Globus pallidus (tissue), 1 donor: ENCODE data around the gene PJA1.

ENCODE experiments used
- DNase-seq: peaks from one replicate; pipeline ENCODE4 v3.0.0-alpha.2; 2015; ENCODE audit warnings: low spot score

The PJA1 gene

GRCh38 chrX:69165087-69165651, at the start of gene PJA1:
TSS of gene PJA1 (minus strand) at chrX:69165453. CDS start at chrX:69163073, 2,380 bp downstream.
- DNase-seq: peak; percentile 76

- no peak for DNase-seq
Observed at GRCh38 chrX:69214463-69214862, 49.2 kb upstream of the PJA1 start.

DNA sequence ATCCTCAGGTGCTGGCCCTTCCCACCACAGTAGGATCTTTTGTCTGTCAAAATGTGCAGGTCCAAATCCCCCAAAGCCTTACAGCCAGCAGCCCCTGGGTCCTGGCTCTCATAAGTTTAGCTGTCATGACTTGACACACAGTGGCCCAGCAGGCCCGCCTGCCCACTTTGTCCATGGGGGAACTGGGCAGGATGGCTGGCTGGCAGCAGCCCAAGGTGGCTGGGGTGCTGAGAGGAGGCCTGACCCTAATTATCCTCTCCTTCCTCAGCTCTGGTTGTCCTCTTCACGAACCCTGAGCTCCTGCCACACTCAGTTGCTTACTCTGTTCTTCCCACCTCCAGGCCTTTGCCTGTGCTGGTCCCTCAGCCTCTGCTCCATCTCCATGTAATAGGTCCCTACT, 46.4 kb upstream of the PJA1 start:
- DNase-seq: no peak

DNA sequence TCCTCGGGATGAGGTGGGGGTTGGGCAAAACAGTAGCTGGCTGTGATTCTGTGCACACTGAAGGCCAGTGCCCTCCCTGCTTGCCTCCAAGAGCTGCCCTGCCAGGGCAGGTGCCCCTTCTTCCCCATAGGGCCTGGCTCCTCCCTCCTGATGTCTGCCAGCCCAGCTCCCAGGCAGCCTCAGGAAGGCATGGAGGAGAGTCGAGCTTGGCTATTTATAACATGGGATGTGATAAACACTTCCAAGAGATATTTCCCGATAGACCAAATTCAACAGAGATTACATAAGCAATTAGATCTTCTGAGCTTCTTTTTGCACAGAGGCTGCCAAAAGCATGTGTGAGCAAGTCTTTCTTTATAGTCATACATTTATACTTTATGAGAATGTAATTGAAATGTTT, 45.3 kb upstream of the PJA1 start:
- no peak for DNase-seq

GRCh38 chrX:69207216-69207615, 42.0 kb upstream of the PJA1 start:
- no peak for DNase-seq

DNA sequence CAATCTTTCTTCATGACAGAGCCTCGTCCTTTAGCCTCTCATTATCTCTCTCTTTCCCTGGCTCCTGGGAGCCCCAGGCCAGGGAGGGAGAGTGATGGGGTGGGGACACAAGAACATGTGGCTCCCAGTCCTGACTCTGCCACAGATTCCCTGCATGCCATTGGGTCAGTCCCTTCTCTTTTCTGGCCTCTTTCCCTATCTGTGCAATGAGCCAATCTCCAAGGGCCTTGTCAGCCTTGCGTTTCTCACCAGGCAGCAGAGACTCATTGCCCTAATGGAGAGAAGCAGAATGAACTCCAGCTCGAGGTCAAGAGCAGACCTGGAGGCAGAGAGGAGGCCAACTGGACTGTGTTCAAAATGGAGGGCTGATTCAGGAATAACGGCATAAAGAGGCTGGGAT, 38.4 kb upstream of the PJA1 start:
- DNase-seq: no peak

- DNase-seq: no peak
Observed at GRCh38 chrX:69197690-69198089, 32.4 kb upstream of the PJA1 start.

DNA sequence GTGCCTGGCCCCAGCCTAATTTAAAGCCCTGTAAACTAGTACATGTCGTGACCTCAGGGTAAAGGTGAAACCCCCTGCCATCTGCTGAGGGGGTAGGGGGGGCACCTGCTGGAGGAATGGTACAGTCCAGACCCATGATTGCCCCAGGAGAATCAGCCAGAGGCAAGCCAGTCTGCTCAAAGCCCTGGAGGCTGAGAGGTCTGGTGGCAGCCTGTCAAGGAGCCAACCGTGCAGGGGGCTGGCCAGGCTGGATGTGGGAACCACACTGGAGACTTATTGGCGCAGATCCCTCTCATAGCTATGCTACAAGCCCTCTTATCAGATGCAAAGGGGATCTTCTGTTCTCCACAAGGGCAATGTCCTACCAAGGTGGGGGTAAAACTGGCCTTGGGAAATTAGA, 31.4 kb upstream of the PJA1 start:
- DNase-seq: no peak

- no peak for DNase-seq
Observed at GRCh38 chrX:69195810-69196209, 30.6 kb upstream of the PJA1 start.

DNA sequence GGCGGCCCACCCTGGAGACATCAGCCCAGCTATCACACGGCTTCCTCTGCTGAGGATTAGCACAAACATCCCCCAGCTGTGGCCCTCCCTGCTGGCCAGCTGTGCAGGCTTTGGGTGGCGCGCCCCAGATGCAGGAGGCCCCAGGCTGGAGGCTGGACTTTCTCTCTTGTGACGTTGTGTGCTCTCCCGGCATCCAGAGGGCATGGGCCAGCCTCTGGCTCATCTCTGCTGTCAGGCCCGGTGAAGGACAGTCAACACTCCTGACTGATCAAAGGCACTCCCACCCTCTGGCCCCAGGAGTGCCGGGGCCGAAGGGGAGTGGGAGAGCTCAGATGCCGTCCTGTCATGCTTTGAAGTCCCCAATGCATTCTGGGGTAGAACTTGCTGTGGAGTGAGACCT, 29.9 kb upstream of the PJA1 start:
- DNase-seq: no peak

GRCh38 chrX:69192603-69193002, 27.4 kb upstream of the PJA1 start:
- DNase-seq: no peak

- DNase-seq: peak; percentile 80
Observed at GRCh38 chrX:69189576-69190371, 24.5 kb upstream of the PJA1 start.

DNA sequence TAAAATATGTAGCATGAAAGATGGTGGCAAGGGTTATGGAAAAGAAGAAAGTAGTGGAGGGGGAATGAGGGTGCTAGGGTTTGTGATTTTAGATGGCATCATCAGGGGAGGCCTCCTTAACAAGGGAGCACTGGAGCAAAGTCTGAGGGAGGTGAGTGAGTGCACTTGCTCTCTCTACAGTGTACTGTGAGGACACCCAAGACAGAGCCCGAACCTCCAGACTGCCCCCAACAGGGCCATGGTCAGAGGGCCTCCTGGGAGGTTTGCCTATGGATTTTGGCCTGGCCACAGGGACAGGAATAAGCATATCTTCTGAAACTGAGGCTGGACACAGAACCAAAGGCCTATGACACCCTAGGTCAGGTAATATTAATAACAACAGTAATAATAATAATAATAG, 21.4 kb upstream of the PJA1 start:
- DNase-seq: no peak

GRCh38 chrX:69185886-69186285, 20.6 kb upstream of the PJA1 start:
- no peak for DNase-seq

- DNase-seq: no peak
Observed at GRCh38 chrX:69185141-69185540, 19.9 kb upstream of the PJA1 start.

- no peak for DNase-seq
Observed at GRCh38 chrX:69182818-69183380, 17.6 kb upstream of the PJA1 start.

DNA sequence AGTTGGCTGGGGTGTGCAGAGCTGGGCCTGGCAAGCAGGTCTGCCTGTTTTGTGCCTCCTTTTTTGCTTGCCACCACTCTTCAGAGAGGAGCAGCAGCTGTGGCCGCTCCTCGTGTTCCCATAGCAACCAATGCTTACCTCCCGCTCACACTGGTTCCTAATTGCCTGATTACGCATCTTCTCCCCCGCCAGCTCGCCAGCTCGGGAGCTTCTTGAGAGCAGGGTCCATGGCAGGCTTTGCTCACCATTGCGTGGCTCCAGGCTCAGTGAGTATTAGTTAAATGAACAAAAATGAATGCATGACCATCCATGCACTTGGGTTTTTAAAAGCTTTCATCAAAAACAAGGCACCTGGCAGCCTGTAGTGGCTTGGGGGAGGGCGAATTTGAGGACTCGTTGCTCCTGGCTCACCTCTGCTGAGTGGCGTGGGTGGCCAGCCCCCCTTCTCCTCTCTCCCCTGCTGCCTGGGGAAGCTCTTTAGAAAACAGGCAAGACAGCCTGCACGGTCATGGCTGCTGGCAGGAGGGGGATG, 14.2 kb upstream of the PJA1 start:
- DNase-seq: peak; percentile 16

DNA sequence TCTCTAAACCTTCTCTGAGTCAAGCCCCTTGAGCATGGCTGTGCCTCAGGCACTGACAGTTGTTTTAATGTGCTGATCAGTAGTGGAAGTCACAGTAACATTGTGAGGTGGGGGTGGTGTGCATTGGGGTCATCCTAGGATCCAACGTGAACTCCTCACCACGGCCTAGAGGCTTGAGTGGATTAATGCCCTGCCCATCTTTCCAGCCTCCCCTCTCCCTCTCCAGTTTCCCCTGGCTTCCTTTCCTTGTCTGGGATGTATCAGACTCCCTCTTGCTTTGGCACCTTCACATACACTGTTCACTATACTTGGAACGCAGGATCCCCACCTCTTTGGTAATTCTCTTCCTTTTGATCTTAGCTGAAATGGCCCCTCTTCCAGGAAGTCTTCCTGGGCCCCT, 13.3 kb upstream of the PJA1 start:
- no peak for DNase-seq

DNA sequence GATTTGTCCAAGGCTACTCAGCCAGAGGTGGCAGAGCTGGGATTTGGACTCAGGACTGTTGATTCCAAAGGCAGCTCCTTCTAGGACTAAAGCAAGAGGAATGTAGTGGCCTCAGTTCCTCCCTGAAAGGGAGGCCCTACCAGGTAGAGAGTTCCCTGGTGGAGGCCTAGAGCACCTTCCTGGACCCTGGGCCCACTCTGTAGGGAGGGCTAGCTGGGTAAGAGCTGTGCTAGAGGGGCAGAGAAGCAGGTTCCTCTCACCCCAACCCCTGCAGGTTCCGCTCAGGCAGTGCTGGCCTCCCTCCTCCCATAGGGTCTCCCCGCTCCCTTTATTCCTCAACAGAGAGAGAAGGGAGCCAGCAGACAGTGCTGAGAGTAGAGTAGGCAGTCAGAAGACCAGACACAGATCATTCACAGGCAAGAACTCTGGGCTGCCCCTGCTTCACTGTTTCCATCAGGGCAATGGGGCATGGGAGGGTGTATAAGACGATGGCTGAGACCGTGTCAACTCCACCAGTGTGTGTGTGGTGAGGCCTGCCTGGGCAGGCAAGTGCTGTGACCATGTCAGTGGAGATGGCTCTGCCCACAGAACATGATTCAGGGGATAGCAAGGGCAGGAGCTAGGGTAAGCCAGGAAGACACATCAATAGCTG, 12.4 kb upstream of the PJA1 start:
- no peak for DNase-seq

GRCh38 chrX:69176053-69176452, 10.8 kb upstream of the PJA1 start:
- no peak for DNase-seq

- no peak for DNase-seq
Observed at GRCh38 chrX:69173906-69174305, 8.7 kb upstream of the PJA1 start.

GRCh38 chrX:69172937-69173336, 7.7 kb upstream of the PJA1 start:
- DNase-seq: no peak

GRCh38 chrX:69170319-69170718, 5.1 kb upstream of the PJA1 start:
- DNase-seq: no peak
